BJ (cell line): ENCODE data around the gene SLCO4A1. TPM values are rescaled to one million over a fixed set of nuclear protein-coding genes. Genes with fewer than 3 reads are reported as not detected.

Source experiments
- CTCF ChIA-PET: fragments of 350-600 bp; formaldehyde crosslinking; extraction: SDS; loops from one replicate; lab custom pipeline; 2021; ENCODE audit warnings: antibody characterized with exemption, inconsistent platforms; lab: Yijun Ruan, JAX
- POLR2A ChIA-PET: fragments of 300-600 bp; sonication (Branson Sonifier 250); formaldehyde crosslinking; extraction: SDS; loops from one replicate; lab custom pipeline; 2021; ENCODE audit warnings: antibody characterized with exemption; lab: Charles Lee
- DNase-seq: peaks from one replicate; pipeline ENCODE4 v3.0.0-alpha.2; 2011; ENCODE audit warnings: low read depth
- H3K27me3 ChIP-seq: 2 replicates; pipeline ENCODE4 v1.6.0; 2011; ENCODE audit warnings: low read length; ENCODE audit not compliant: control insufficient read depth, insufficient read depth
- H3K36me3 ChIP-seq: 2 replicates; pipeline ENCODE4 v1.5.1; 2011; ENCODE audit warnings: low read length; ENCODE audit not compliant: control insufficient read depth, insufficient read depth
- H3K4me3 ChIP-seq: 2 replicates; pipeline ENCODE4 v1.5.1; 2011; ENCODE audit warnings: low read depth, mild to moderate bottlenecking, control low read depth, low read length
- CTCF ChIP-seq: IDR thresholded peaks from 2 replicates; pipeline ENCODE4 v1.5.1; 2011; ENCODE audit warnings: low read depth, mild to moderate bottlenecking, control low read depth, inconsistent platforms, low read length, moderate library complexity; ENCODE audit not compliant: insufficient read depth
- polyA plus RNA-seq: library from polyadenylated mRNA; depleted of rRNA; stranded (reverse); fragments of >200 nt; gene quantifications from 2 replicates; pipeline ENCODE4 v1.2.3, GENCODE V29; 2011

The SLCO4A1 gene
- polyA plus RNA-seq, 1 experiment: 0.15 TPM

- Histone ChIP-seq H3K36me3 (no peaks in the 10 kb centered on the region), H3K27me3 (peaks cover 3% of the 10 kb centered on the region), H3K4me3 (no peak overlapping the region)
- no peak for DNase-seq
- ChIA-PET POLR2A (no interaction called here), CTCF (no interaction called here)
- no peak for TF ChIP-seq CTCF
Observed at GRCh38 chr20:62684981-62685380, 42.7 kb downstream of the SLCO4A1 start.

- TF ChIP-seq CTCF: no peak
- CTCF ChIA-PET: interaction anchor here (1.0 to 1.5 kb wide), 3 partner anchors 16 to 106 kb away, joined by 4 to 8 read pairs (median 4); no protein-coding TSS in a partner anchor
Observed at GRCh38 chr20:62685781-62686555, 43.7 kb downstream of the SLCO4A1 start.

GRCh38 chr20:62686869-62687830, 44.8 kb downstream of the SLCO4A1 start:
- TF ChIP-seq CTCF: no peak
- Histone ChIP-seq H3K4me3 (no peak overlapping the region), H3K36me3 (no peaks in the 10 kb centered on the region), H3K27me3 (peaks cover 3% of the 10 kb centered on the region)
- ChIA-PET CTCF (interaction anchor here (1.0 to 1.5 kb wide), 2 partner anchors 17 to 105 kb away, joined by 4 to 8 read pairs; no protein-coding TSS in a partner anchor), POLR2A (interaction anchor here (0.6 kb wide), 1 partner anchor 33 kb away, joined by 3 read pairs; no protein-coding TSS in a partner anchor)
- no peak for DNase-seq

More at GRCh38 chr20:62685781-62686555, 43.7 kb downstream of the SLCO4A1 start:
- Histone ChIP-seq H3K4me3 (no peak overlapping the region), H3K27me3 (peaks cover 3% of the 10 kb centered on the region), H3K36me3 (no peaks in the 10 kb centered on the region)
- no peak for DNase-seq
- POLR2A ChIA-PET: no interaction called here

- Histone ChIP-seq H3K36me3 (no peaks in the 10 kb centered on the region), H3K27me3 (peaks cover 3% of the 10 kb centered on the region), H3K4me3 (no peak overlapping the region)
- no peak for DNase-seq
- POLR2A ChIA-PET: no interaction called here
- CTCF ChIA-PET: interaction anchor here (0.6 to 1.2 kb wide), 3 partner anchors 9 to 120 kb away, joined by 3 to 4 read pairs (median 4); no protein-coding TSS in a partner anchor
- no peak for TF ChIP-seq CTCF
Observed at GRCh38 chr20:62688083-62688482, 45.8 kb downstream of the SLCO4A1 start.
